H9 (cell line): Measurements from ENCODE around the gene HRH1. TPM values are rescaled to one million over a fixed set of nuclear protein-coding genes. Genes with fewer than 3 reads are reported as not detected.
A peak's percentile ranks its signal among the peaks of the same experiment; 100 is the strongest.

ENCODE experiments used
- DNase-seq: peaks from one replicate; pipeline ENCODE4 v3.0.0-alpha.2; 2017
- H2AFZ ChIP-seq: one replicate; pipeline ENCODE4 v1.6.1; 2013; ENCODE audit warnings: mild to moderate bottlenecking, low read length, control low read depth, moderate library complexity
- H2AK5ac ChIP-seq: 2 replicates; pipeline ENCODE4 v1.6.1; 2013; ENCODE audit warnings: low read length, control low read depth, mixed read lengths; ENCODE audit not compliant: insufficient read length
- H2BK120ac ChIP-seq: one replicate; pipeline ENCODE4 v1.6.1; 2013; ENCODE audit warnings: low read depth, mild to moderate bottlenecking, low read length, control low read depth, inconsistent platforms; ENCODE audit not compliant: poor library complexity, severe bottlenecking
- H2BK12ac ChIP-seq: 2 replicates; pipeline ENCODE4 v1.6.1; 2013; ENCODE audit warnings: low read length, control low read depth, mixed read lengths, low read depth; ENCODE audit not compliant: insufficient read length
- H2BK15ac ChIP-seq: 2 replicates; pipeline ENCODE4 v1.6.1; 2013; ENCODE audit warnings: low read depth, low read length, control low read depth
- H2BK20ac ChIP-seq: one replicate; pipeline ENCODE4 v1.6.1; 2013; ENCODE audit warnings: low read depth, mild to moderate bottlenecking, low read length, control low read depth, inconsistent platforms; ENCODE audit not compliant: poor library complexity, severe bottlenecking
- H2BK5ac ChIP-seq: 2 replicates; pipeline ENCODE4 v1.6.1; 2013; ENCODE audit warnings: low read length, control low read depth, mixed read lengths; ENCODE audit not compliant: insufficient read length
- H3K14ac ChIP-seq: 2 replicates; pipeline ENCODE4 v1.6.1; 2013; ENCODE audit warnings: low read length, control low read depth; ENCODE audit not compliant: insufficient read depth
- H3K18ac ChIP-seq: 2 replicates; pipeline ENCODE4 v1.6.1; 2013; ENCODE audit warnings: low read depth, mild to moderate bottlenecking, mixed read lengths, low read length, control low read depth; ENCODE audit not compliant: insufficient read length
- H3K23ac ChIP-seq: 2 replicates; pipeline ENCODE4 v1.6.1; 2013; ENCODE audit warnings: low read length, control low read depth, mixed read lengths, low read depth; ENCODE audit not compliant: insufficient read length
- H3K23me2 ChIP-seq: 2 replicates; pipeline ENCODE4 v1.6.1; 2013; ENCODE audit warnings: low read depth, mild to moderate bottlenecking, mixed read lengths, low read length, control low read depth; ENCODE audit not compliant: insufficient read length, poor library complexity, severe bottlenecking
- H3K27ac ChIP-seq: 2 replicates; pipeline ENCODE4 v1.5.1; 2013; ENCODE audit warnings: low read length, control low read depth, mixed read lengths, low read depth; ENCODE audit not compliant: insufficient read length
- H3K27me3 ChIP-seq: 2 replicates; pipeline ENCODE4 v1.6.1; 2013; ENCODE audit warnings: low read length, control low read depth, inconsistent platforms; ENCODE audit not compliant: insufficient read depth
- H3K4ac ChIP-seq: 2 replicates; pipeline ENCODE4 v1.6.1; 2013; ENCODE audit warnings: low read depth, mild to moderate bottlenecking, control low read depth, inconsistent platforms, low read length, moderate library complexity
- H3K4me1 ChIP-seq: 2 replicates; pipeline ENCODE4 v1.6.1; 2013; ENCODE audit warnings: low read length, control low read depth, inconsistent platforms; ENCODE audit not compliant: insufficient read depth
- H3K4me2 ChIP-seq: 2 replicates; pipeline ENCODE4 v1.6.1; 2013; ENCODE audit warnings: low read length, control low read depth, mixed read lengths; ENCODE audit not compliant: insufficient read length, insufficient read depth
- H3K56ac ChIP-seq: 2 replicates; pipeline ENCODE4 v1.6.1; 2013; ENCODE audit warnings: low read depth, mild to moderate bottlenecking, mixed read lengths, low read length, control low read depth; ENCODE audit not compliant: insufficient read length
- H3K79me1 ChIP-seq: 2 replicates; pipeline ENCODE4 v1.6.1; 2013; ENCODE audit warnings: low read depth, mild to moderate bottlenecking, moderate library complexity, low read length, control low read depth, inconsistent platforms; ENCODE audit not compliant: insufficient read depth, poor library complexity, severe bottlenecking
- H3K79me2 ChIP-seq: 2 replicates; pipeline ENCODE4 v1.6.1; 2013; ENCODE audit warnings: low read length, control low read depth, inconsistent platforms; ENCODE audit not compliant: insufficient read depth
- H3K9ac ChIP-seq: 2 replicates; pipeline ENCODE4 v1.6.1; 2013; ENCODE audit warnings: low read length, control low read depth, mixed read lengths; ENCODE audit not compliant: insufficient read length; ENCODE audit errors: extremely low read depth
- H3K9me3 ChIP-seq: one replicate; pipeline ENCODE4 v1.6.1; 2013; ENCODE audit warnings: low read depth, low read length, inconsistent platforms; ENCODE audit not compliant: control insufficient read depth
- H3T11ph ChIP-seq: one replicate; pipeline ENCODE4 v1.6.1; 2013; ENCODE audit warnings: mild to moderate bottlenecking, low read length, control low read depth, inconsistent platforms
- H4K20me1 ChIP-seq: one replicate; pipeline ENCODE4 v1.6.1; 2013; ENCODE audit not compliant: control insufficient read depth, insufficient read length, insufficient read depth
- H4K5ac ChIP-seq: 2 replicates; pipeline ENCODE4 v1.6.1; 2013; ENCODE audit warnings: low read depth, mild to moderate bottlenecking, mixed read lengths, low read length, control low read depth; ENCODE audit not compliant: insufficient read length
- H4K8ac ChIP-seq: replicated peaks from 2 replicates; pipeline ENCODE4 v1.6.1; 2013; ENCODE audit warnings: low read length, control low read depth, mixed read lengths, low read depth; ENCODE audit not compliant: insufficient read length
- H4K91ac ChIP-seq: 2 replicates; pipeline ENCODE4 v1.6.1; 2013; ENCODE audit warnings: low read depth, mild to moderate bottlenecking, moderate library complexity, mixed read lengths, low read length, control low read depth; ENCODE audit not compliant: insufficient read length
- H3K27ac Mint-ChIP-seq, 3 experiments: 2 replicates in 2 of 3; 3 replicates in 1 of 3; pipeline ENCODE4 v1.8.0; 2020 to 2021; ENCODE audit warnings: mixed read lengths in 3 of 3, mild to moderate bottlenecking in 1 of 3, moderate library complexity in 1 of 3
- H3K27me3 Mint-ChIP-seq: 2 replicates; pipeline ENCODE4 v1.8.0; 2021; ENCODE audit warnings: low read depth, mild to moderate bottlenecking, moderate library complexity, mixed read lengths
- H3K36me3 Mint-ChIP-seq, 3 experiments: 2 replicates in 2 of 3; 3 replicates in 1 of 3; pipeline ENCODE4 v1.8.0; 2020 to 2021; ENCODE audit warnings: low read depth in 3 of 3, mixed read lengths in 3 of 3; ENCODE audit not compliant: insufficient read depth in 1 of 3
- H3K4me1 Mint-ChIP-seq, 2 experiments: 2 replicates each; pipeline ENCODE4 v1.8.0; 2020; ENCODE audit warnings: mixed read lengths in 2 of 2
- H3K4me3 Mint-ChIP-seq, 2 experiments: 2 replicates in 1 of 2; 3 replicates in 1 of 2; pipeline ENCODE4 v1.8.0; 2020 to 2021; ENCODE audit warnings: mild to moderate bottlenecking in 2 of 2, mixed read lengths in 2 of 2, moderate library complexity in 1 of 2
- H3K9me3 Mint-ChIP-seq, 2 experiments: 2 replicates in 1 of 2; 3 replicates in 1 of 2; pipeline ENCODE4 v1.8.0; 2020; ENCODE audit warnings: mild to moderate bottlenecking in 2 of 2, mixed read lengths in 2 of 2, moderate library complexity in 1 of 2
- CTCF ChIP-seq: fragments of 200-600 bp; sonication (generic); conservative IDR thresholded peaks from 3 replicates; pipeline ENCODE4 v1.8.0; 2021; ENCODE audit warnings: antibody characterized with exemption, mild to moderate bottlenecking
- WGBS: extraction: QIAGEN DNeasy Blood & Tissue Kit; methylation state at CpG from one replicate; pipeline ENCODE4 v1.1.7; 2013; ENCODE audit warnings: missing lambda C conversion rate, low lambda C conversion rate, mixed read lengths; ENCODE audit not compliant: insufficient read length; ENCODE audit errors: extremely low coverage; 5-methylcytosine and 5-hydroxymethylcytosine counted together
- total RNA-seq: library from RNA; stranded (reverse); gene quantifications from 2 replicates; pipeline ENCODE4 v1.2.1, GENCODE V29; 2021

HRH1 gene
- total RNA-seq, 1 experiment from 2014 or later, result 0.74 TPM

DNA sequence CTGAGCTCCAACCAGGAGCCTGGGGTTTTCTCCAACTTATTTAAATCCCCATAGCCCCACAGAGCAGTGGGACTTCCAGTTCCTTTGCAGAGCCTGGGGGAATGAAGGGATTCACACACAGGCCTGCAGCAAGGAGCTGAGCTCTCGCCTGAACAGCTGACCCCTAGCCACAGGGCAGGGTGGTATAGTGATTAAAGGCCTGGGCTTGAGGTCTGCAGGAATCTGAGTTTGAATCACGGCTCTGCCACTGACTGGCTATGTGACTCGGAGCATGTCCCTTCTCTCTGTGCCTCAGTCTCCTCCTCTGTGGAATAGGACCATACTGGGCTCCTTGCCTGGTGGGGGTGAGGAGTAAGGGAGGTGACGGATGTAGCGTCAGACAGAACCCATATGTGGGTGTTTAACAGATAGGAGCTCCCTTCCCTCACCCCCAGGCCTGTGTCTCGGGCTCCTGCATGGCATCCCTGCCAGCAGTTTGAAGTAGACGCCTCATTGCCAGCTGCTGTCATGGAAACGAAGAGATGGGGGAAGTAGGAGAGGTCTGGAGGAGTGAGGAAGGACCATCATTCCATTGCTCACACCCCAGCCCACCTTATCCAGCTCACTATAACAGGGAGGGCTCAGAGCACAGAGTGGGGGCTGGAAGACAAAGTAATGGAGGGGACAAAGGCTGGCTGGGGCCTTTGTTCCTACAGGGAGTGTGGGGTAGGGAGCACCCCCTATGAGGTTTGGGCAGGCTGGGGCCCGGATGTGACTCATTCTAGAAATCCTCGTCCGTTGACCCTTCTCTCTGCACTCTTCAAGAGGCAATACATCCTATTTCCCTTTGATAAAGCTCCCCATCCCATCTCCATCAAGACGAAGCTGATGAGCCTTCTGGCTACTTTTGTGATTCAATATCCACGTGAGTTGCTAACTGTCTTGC, 14.8 kb downstream of the HRH1 start:
- no peak overlapping the region for H3K18ac ChIP-seq
- Mint-ChIP-seq H3K27ac (peak overlapping the region in 1 of 3 experiments; percentile 90; a peak in 3 of 7 replicates), H3K9me3 (no peaks in the 10 kb centered on the region), H3K36me3 (no peaks in the 10 kb centered on the region), H3K27me3 (peaks cover 3% of the 10 kb centered on the region), H3K4me1 (peaks cover 8 to 9% of the 10 kb centered on the region in 2 experiments), H3K4me3 (no peak overlapping the region)
- no peaks in the 10 kb centered on the region for H3K27me3 ChIP-seq
- H4K5ac ChIP-seq, result no peak overlapping the region
- no peak overlapping the region for H2BK120ac ChIP-seq
- no peaks in the 10 kb centered on the region for H3K79me1 ChIP-seq
- no peak overlapping the region for H3K4me2 ChIP-seq
- H4K91ac ChIP-seq, result no peak overlapping the region
- H3K23ac ChIP-seq, result no peak overlapping the region
- H2BK12ac ChIP-seq, result no peak overlapping the region
- H2BK15ac ChIP-seq, result no peak overlapping the region
- H3K56ac ChIP-seq, result no peak overlapping the region
- no peak overlapping the region for H3K27ac ChIP-seq
- no peaks in the 10 kb centered on the region for H3K79me2 ChIP-seq
- H3K9ac ChIP-seq, result no peak overlapping the region
- no peak overlapping the region for H2BK5ac ChIP-seq
- no peak overlapping the region for H2AFZ ChIP-seq
- H4K8ac ChIP-seq, result no peak overlapping the region
- H3K4ac ChIP-seq, result no peak overlapping the region
- no peak overlapping the region for H3T11ph ChIP-seq
- H3K14ac ChIP-seq, result no peak overlapping the region
- WGBS, result no CpG with 5 or more reads among the region's 13 CpGs
- peaks cover 2% of the 10 kb centered on the region for H4K20me1 ChIP-seq
- TF ChIP-seq CTCF, result no peak
- H3K9me3 ChIP-seq, result no peaks in the 10 kb centered on the region
- H3K23me2 ChIP-seq, result no peaks in the 10 kb centered on the region
- no peak for DNase-seq
- H3K4me1 ChIP-seq, result no peaks in the 10 kb centered on the region
- H2BK20ac ChIP-seq, result no peak overlapping the region
- H2AK5ac ChIP-seq, result no peak overlapping the region
